HepG2 (cell line): ENCODE measurements around the gene MRPL18. TPM values are rescaled to one million over a fixed set of nuclear protein-coding genes. Genes with fewer than 3 reads are reported as not detected.

Experiments used
- ATAC-seq: fragments of 200-7000 bp; cut with Tn5 transposase; 3 replicates; pipeline ENCODE4 v1.9.1; 2020; ENCODE audit warnings: mild to moderate bottlenecking, moderate library complexity
- BruUV-seq: library from RNA; stranded (reverse); fragments of 400-500 nt; replicated peaks from 2 replicates; lab custom pipeline; 2021; lab: Mats Ljungman, UMichigan
- CTCF ChIA-PET: fragments of 300-600 bp; formaldehyde crosslinking; extraction: SDS; loops from one replicate; lab custom pipeline; 2021; ENCODE audit warnings: low total read pairs, inconsistent platforms, low intra/inter-chr PET ratio; lab: Yijun Ruan, JAX
- POLR2A ChIA-PET: fragments of 350-600 bp; sonication (Branson Sonifier 250); formaldehyde crosslinking; loops from one replicate; lab custom pipeline; 2020; ENCODE audit warnings: antibody characterized with exemption, inconsistent platforms; lab: Yijun Ruan, JAX
- DNase-seq: peaks from one replicate; pipeline ENCODE4 v3.0.0-alpha.2; 2015; ENCODE audit warnings: low spot score
- FAIRE-seq: peaks from 3 replicates; lab custom pipeline; 2011; peaks lifted over from hg19 to GRCh38; lab: Jason Lieb, UNC
- H2AFZ ChIP-seq: one replicate; pipeline ENCODE4 v1.6.1; 2011; ENCODE audit warnings: low read length, inconsistent platforms
- H3K27ac ChIP-seq: fragments of 300-600 bp; 3 replicates; pipeline ENCODE4 v1.8.0; 2011; ENCODE audit warnings: mixed run types, mild to moderate bottlenecking, mixed read lengths, low read length, inconsistent platforms; ENCODE audit not compliant: insufficient read depth; ENCODE audit errors: extremely low read length
- H3K27me3 ChIP-seq, 2 experiments: fragments of 200-600 bp in 1 of 2; 2 replicates in 1 of 2; 3 replicates in 1 of 2; pipeline versions ENCODE4 v1.6.0 to v1.8.0; 2011; ENCODE audit warnings: low read length in 2 of 2, mild to moderate bottlenecking in 2 of 2, moderate library complexity in 2 of 2, inconsistent platforms in 1 of 2; ENCODE audit not compliant: insufficient read depth in 2 of 2, control insufficient read depth in 1 of 2
- H3K36me3 ChIP-seq, 2 experiments: fragments of 200-600 bp in 1 of 2; replicated peaks in 1 of 2; 2 replicates in 1 of 2; 3 replicates in 1 of 2; pipeline versions ENCODE4 v1.5.1 to v1.8.0; 2011; ENCODE audit warnings: low read length in 2 of 2, inconsistent platforms in 1 of 2; ENCODE audit not compliant: insufficient read depth in 2 of 2, control insufficient read depth in 1 of 2
- H3K4me1 ChIP-seq: 2 replicates; pipeline ENCODE4 v1.5.1; 2012; ENCODE audit warnings: low read length, inconsistent platforms; ENCODE audit not compliant: insufficient read depth
- H3K4me2 ChIP-seq: 2 replicates; pipeline ENCODE4 v1.6.0; 2011; ENCODE audit warnings: low read depth, low read length, inconsistent platforms
- H3K4me3 ChIP-seq, 3 experiments: fragments of 200-600 bp in 1 of 3; sonication (generic), shearing (Covaris generic) in 1 of 3; replicated peaks in 1 of 3; 2 replicates each; pipeline ENCODE4 v1.5.1; 2011 to 2016; ENCODE audit warnings: low read length in 3 of 3, inconsistent platforms in 2 of 3, low read depth in 2 of 3, mild to moderate bottlenecking in 2 of 3, control low read depth in 1 of 3, mixed read lengths in 1 of 3; ENCODE audit not compliant: insufficient read depth in 1 of 3
- H3K79me2 ChIP-seq: one replicate; pipeline ENCODE4 v1.6.1; 2011; ENCODE audit warnings: low read length, inconsistent platforms; ENCODE audit not compliant: insufficient read depth
- H3K9ac ChIP-seq: 2 replicates; pipeline ENCODE4 v1.6.0; 2011; ENCODE audit warnings: mild to moderate bottlenecking, low read depth, low read length, inconsistent platforms; ENCODE audit not compliant: insufficient read depth
- H3K9me3 ChIP-seq: 2 replicates; pipeline ENCODE4 v1.5.1; 2012; ENCODE audit warnings: mild to moderate bottlenecking, low read length
- H4K20me1 ChIP-seq: 2 replicates; pipeline ENCODE4 v1.6.0; 2011; ENCODE audit warnings: inconsistent platforms, mild to moderate bottlenecking, low read length, moderate library complexity; ENCODE audit not compliant: insufficient read depth
- ARNT ChIP-seq: fragments of 450-650 bp; IDR thresholded peaks from 2 replicates; pipeline ENCODE4 v1.6.1; 2017
- NR2C2 ChIP-seq: sonication (generic); formaldehyde crosslinking; IDR thresholded peaks from 2 replicates; pipeline ENCODE4 v1.4.0; 2020; ENCODE audit warnings: missing genetic modification reagents, mild to moderate bottlenecking, moderate library complexity, borderline replicate concordance
- WGBS: methylation state at CpG from one replicate; pipeline ENCODE4 v1.1.6; 2017; ENCODE audit warnings: low lambda C conversion rate; 5-methylcytosine and 5-hydroxymethylcytosine counted together
- in situ Hi-C: cut with HindIII; loops from 2 replicates; pipeline ENCODE4 v1.10.0; 2017; ENCODE audit warnings: low pct_unique_long_range_greater_than_20kb; ENCODE audit not compliant: extremely low pct_ligation_motif_present
- intact Hi-C: fragments of 100-400 bp; cut with micrococcal nuclease; formaldehyde crosslinking; loops from one replicate; pipeline ENCODE4 v1.10.0; 2022; ENCODE audit not compliant: unreplicated experiment
- polyA plus RNA-seq, 8 experiments: library from polyadenylated mRNA; depleted of rRNA in 3 of 8; stranded (reverse) in 7 of 8; unstranded in 1 of 8; fragments of >200 nt; fragmentation: Illumina TruSeq in 4 of 8; extraction: Trizol in 4 of 8; gene quantifications; 2 replicates each; pipeline versions ENCODE4 v1.2.1 to v1.2.3, GENCODE V29; 2011 to 2016; ENCODE audit warnings: low read depth in 4 of 8, missing spikeins in 1 of 8, mixed read lengths in 1 of 8; ENCODE audit not compliant: insufficient read depth in 1 of 8
- total RNA-seq, 5 experiments: library from RNA; depleted of rRNA; stranded (reverse); fragments of >200 nt; fragmentation: Illumina TruSeq; extraction: Trizol; gene quantifications; 2 replicates each; pipeline ENCODE4 v1.2.3, GENCODE V29; 2016; ENCODE audit warnings: low read depth in 1 of 5
- TF ChIP-seq, protein P1 (sequence below): IDR thresholded peaks from 2 replicates; pipeline ENCODE4 v1.6.1; 2016; ENCODE audit warnings: missing compliant biosample characterization, missing genetic modification reagents, borderline replicate concordance
- TF ChIP-seq, protein P2 (sequence below): sonication (generic); formaldehyde crosslinking; IDR thresholded peaks from 2 replicates; pipeline ENCODE4 v1.5.1; 2020; ENCODE audit warnings: mild to moderate bottlenecking, missing genetic modification reagents, borderline replicate concordance

Gene MRPL18
- total and polyA plus RNA-seq, 2 of the 13 experiments (the other 11 are each of a cell fraction or from before 2014, with no cell fraction given): 85.6 to 176 TPM

- TF ChIP-seq, protein P1, sequence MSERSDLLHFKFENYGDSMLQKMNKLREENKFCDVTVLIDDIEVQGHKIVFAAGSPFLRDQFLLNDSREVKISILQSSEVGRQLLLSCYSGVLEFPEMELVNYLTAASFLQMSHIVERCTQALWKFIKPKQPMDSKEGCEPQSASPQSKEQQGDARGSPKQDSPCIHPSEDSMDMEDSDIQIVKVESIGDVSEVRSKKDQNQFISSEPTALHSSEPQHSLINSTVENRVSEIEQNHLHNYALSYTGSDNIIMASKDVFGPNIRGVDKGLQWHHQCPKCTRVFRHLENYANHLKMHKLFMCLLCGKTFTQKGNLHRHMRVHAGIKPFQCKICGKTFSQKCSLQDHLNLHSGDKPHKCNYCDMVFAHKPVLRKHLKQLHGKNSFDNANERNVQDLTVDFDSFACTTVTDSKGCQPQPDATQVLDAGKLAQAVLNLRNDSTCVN (CRISPR knock-in tag): no peak
- no peak for TF ChIP-seq NR2C2 (CRISPR knock-in tag)
- TF ChIP-seq, protein P2, sequence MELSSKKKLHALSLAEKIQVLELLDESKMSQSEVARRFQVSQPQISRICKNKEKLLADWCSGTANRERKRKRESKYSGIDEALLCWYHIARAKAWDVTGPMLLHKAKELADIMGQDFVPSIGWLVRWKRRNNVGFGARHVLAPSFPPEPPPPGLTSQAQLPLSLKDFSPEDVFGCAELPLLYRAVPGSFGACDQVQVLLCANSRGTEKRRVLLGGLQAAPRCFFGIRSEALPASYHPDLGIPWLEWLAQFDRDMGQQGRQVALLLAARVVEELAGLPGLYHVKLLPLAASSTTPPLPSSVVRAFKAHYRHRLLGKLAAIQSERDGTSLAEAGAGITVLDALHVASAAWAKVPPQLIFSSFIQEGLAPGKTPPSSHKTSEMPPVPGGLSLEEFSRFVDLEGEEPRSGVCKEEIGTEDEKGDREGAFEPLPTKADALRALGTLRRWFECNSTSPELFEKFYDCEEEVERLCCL (CRISPR knock-in tag): no peak
These were observed 37.8 kb downstream of the MRPL18 start (continued) for GRCh38 chr6:159828074-159828473.

DNA sequence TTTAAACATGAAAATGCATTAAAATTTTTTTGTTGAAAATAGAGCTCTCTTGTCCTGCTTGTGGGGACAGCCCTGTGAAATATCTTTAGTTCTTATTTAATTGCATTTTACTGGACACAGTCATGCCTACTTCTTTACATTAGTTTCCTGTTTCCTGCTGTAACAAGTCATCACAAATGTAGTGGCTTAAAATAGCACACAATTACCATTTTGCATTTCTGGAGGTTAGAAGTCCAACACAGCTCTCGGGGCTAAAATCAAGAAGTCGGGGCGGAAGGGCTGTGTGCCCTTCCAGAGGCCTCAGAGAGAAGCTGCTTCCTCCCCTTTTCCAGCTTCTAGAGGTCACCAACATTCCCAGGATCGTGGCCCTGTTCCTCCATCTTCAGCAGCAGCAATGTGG is 39.3 kb downstream of the MRPL18 start:
- Histone ChIP-seq H3K4me3 (no peak overlapping the region), H3K36me3 (no peaks in the 10 kb centered on the region), H3K27ac (no peak overlapping the region), H3K27me3 (peaks cover 4 to 44% of the 10 kb centered on the region in 2 experiments; a peak in 3 of 5 replicates), H3K9me3 (no peaks in the 10 kb centered on the region), H3K79me2 (no peaks in the 10 kb centered on the region), H3K4me1 (no peaks in the 10 kb centered on the region), H4K20me1 (no peaks in the 10 kb centered on the region), H3K4me2 (no peak overlapping the region), H2AFZ (no peak overlapping the region), H3K9ac (no peak overlapping the region)
- DNase-seq (no peak), ATAC-seq (no peak), FAIRE-seq (no peak)
- no TSS peak for BruUV-seq
- no peak for TF ChIP-seq ARNT
- ChIA-PET POLR2A (no interaction called here), CTCF (no interaction called here)
- WGBS: 21% methylated on average over 4 of the region's 4 CpGs
- in situ Hi-C loops (no loop called here), intact Hi-C loops (no loop called here)
